ENCODE data around the gene SLC35C1. TPM values are rescaled to one million over a fixed set of nuclear protein-coding genes. Genes with fewer than 3 reads are reported as not detected.

Gene SLC35C1
- total and polyA plus RNA-seq, 2 of the 8 experiments (the other 6 are each of a cell fraction or from before 2014, with no cell fraction given), result 4.6 to 10.6 TPM

DNA sequence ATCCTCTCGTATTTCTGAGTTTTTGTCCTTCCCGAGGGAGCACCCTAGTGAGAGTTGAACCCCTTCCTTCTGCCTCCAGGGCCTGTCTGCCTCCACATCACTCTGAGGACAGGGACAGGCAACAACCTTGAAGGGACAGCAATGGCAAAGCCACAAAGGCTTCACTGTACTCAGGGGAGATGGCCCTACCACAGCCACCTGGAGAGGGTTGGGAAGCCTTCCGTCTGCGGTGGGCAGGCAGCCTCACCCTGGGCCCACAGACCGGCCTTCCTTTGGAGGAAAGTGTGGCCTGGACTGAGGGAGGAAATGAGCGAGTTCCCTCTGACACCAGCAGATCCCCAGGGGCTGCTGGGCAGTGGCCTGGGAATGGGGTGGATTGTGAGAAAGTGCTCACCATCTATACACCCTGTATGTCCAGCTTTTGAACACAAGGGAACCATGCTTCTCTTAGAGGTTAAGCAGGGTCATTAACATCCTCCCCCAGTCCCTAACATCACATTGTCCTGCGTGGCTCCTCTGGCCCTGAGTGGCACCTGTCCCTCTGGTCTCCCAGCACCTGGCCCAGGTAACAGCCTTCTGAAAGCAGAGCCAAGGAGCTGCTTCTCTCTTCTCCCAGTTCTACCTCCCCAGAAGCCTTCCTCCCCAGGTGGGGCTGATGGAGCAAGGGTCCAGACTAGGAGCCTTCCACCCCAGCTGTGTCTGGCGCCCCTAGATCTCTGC lies 6.8 kb downstream of the SLC35C1 start:
- H3K23me2 ChIP-seq (ENCODE audit: low read depth, low read length), result no peaks in the 10 kb centered on the region
- ChIA-PET CTCF (ENCODE audit: partially characterized antibody) (interaction anchor here (0.6 to 2.1 kb wide), 3 partner anchors 31 to 41 kb away, joined by 3 to 6 read pairs (median 5); no protein-coding TSS in a partner anchor), POLR2A (ENCODE audit: partially characterized antibody) (interaction anchor here (1.2 kb wide), 1 partner anchor 8 kb away, joined by 3 read pairs; no protein-coding TSS in a partner anchor)
- H2BK15ac ChIP-seq (ENCODE audit: low read length), result no peak overlapping the region
- peaks cover 2 to 9% of the 10 kb centered on the region in 2 experiments for H4K20me1 ChIP-seq (replicated peaks in 1 of 2; ENCODE audit: control insufficient read depth in 1 of 2, insufficient read depth in 2 of 2, low read length in 2 of 2)
- no peak overlapping the region for H3K23ac ChIP-seq (ENCODE audit: insufficient read length)
- no peak overlapping the region for H3K9ac ChIP-seq (replicated peaks in 1 of 4; ENCODE audit: extremely low read depth in 1 of 4, low read depth in 3 of 4, low read length in 3 of 4)
- DNase-seq (ENCODE audit: low read depth in 1 of 2, low spot score in 2 of 2) (no peak), FAIRE-seq (no peak)
- H3K56ac ChIP-seq (replicated peaks; ENCODE audit: insufficient read length, low read depth, low read length), result no peak overlapping the region
- H3K27me3 ChIP-seq (replicated peaks in 1 of 4; ENCODE audit: control insufficient read depth in 3 of 4, extremely low read depth in 1 of 4, insufficient read depth in 3 of 4, low read length in 3 of 4), result no peaks in the 10 kb centered on the region
- H4K5ac ChIP-seq (ENCODE audit: insufficient read length, low read depth, low read length), result no peak overlapping the region
- H3K27ac ChIP-seq (ENCODE audit: low read depth, low read length), result no peak overlapping the region
- H3K9me3 ChIP-seq (ENCODE audit: insufficient read depth in 2 of 2, low read depth in 1 of 2, low read length in 1 of 2), result no peaks in the 10 kb centered on the region
- H4K91ac ChIP-seq (replicated peaks; ENCODE audit: insufficient read length, low read length), result no peak overlapping the region
- no peak overlapping the region for H2BK12ac ChIP-seq (ENCODE audit: low read depth, low read length)
- H2BK120ac ChIP-seq (replicated peaks; ENCODE audit: low read depth, low read length), result no peak overlapping the region
- peaks cover 0 to 9% (median 0%) of the 10 kb centered on the region in 4 experiments; a peak in 3 of 8 replicates for H3K36me3 ChIP-seq (ENCODE audit: control insufficient read depth in 2 of 4, insufficient read depth in 4 of 4, low read length in 3 of 4)
- H2BK20ac ChIP-seq (ENCODE audit: low read length), result no peak overlapping the region
- 81% methylated on average over 8 of the region's 8 CpGs; no CpG with 5 or more reads in 1 of the 2 experiments for WGBS, 2 experiments (ENCODE audit: extremely low coverage in 1 of 2, insufficient coverage in 1 of 2, insufficient read length in 1 of 2, insufficient replicate concordance in 2 of 2, low coverage in 1 of 2, low lambda C conversion rate in 2 of 2, missing lambda C conversion rate in 1 of 2)
- no peak overlapping the region for H2AK5ac ChIP-seq (ENCODE audit: low read depth, low read length)
- no peak overlapping the region for H3K18ac ChIP-seq (ENCODE audit: extremely low read depth, low read length)
- H3K14ac ChIP-seq (ENCODE audit: insufficient read length), result no peak overlapping the region
- H3K4ac ChIP-seq (replicated peaks; ENCODE audit: insufficient read length, low read depth, low read length), result no peak overlapping the region
- no peak overlapping the region for H3K4me2 ChIP-seq (ENCODE audit: insufficient read depth in 1 of 2, low read depth in 2 of 2, low read length in 2 of 2)
- no peaks in the 10 kb centered on the region; the same call in none of the 2 replicates for H3K79me1 ChIP-seq (ENCODE audit: low read depth, low read length)
- no peak overlapping the region for H4K8ac ChIP-seq (ENCODE audit: extremely low read depth, insufficient read depth, low read length)
- no peak overlapping the region for H2AFZ ChIP-seq (ENCODE audit: low read length)
- no peaks in the 10 kb centered on the region for H3K79me2 ChIP-seq (ENCODE audit: control insufficient read depth in 1 of 2, insufficient read depth in 2 of 2, low read length in 2 of 2)
- H3K4me3 ChIP-seq (ENCODE audit: extremely low read depth in 1 of 4, insufficient read depth in 2 of 4, low read depth in 3 of 4, low read length in 4 of 4), result no peak overlapping the region
- no peak overlapping the region for H2BK5ac ChIP-seq (ENCODE audit: low read depth, low read length)
- H3K4me1 ChIP-seq (replicated peaks in 1 of 4; ENCODE audit: control insufficient read depth in 3 of 4, insufficient read depth in 4 of 4, low read length in 3 of 4), result peaks cover 5 to 7% (median 7%) of the 10 kb centered on the region in 4 experiments; a peak in 4 of 7 replicates
- TF ChIP-seq KDM1A (IDR thresholded peaks at IDR 0.05; ENCODE audit: borderline replicate concordance, low read length), result no peak
- TF ChIP-seq TBP (IDR thresholded peaks at IDR 0.05; ENCODE audit: low read depth, low read length), result no peak
- no peak for TF ChIP-seq SIRT6 (IDR thresholded peaks at IDR 0.05; ENCODE audit: low read length)

Measured in H1 (cell line).